GM21619 (cell line): ENCODE results near the gene RNASE7.
"Not testable (repeated sequence)": the region's sequence is repeated elsewhere in the genome, so short reads cannot be mapped to it uniquely, and the experiment has no call there.

Source experiments
- ATAC-seq: cut with Tn5 transposase; IDR thresholded peaks from one replicate; pipeline ENCODE4 v1.9.1; 2021; ENCODE audit not compliant: unreplicated experiment

RNASE7 gene

DNA sequence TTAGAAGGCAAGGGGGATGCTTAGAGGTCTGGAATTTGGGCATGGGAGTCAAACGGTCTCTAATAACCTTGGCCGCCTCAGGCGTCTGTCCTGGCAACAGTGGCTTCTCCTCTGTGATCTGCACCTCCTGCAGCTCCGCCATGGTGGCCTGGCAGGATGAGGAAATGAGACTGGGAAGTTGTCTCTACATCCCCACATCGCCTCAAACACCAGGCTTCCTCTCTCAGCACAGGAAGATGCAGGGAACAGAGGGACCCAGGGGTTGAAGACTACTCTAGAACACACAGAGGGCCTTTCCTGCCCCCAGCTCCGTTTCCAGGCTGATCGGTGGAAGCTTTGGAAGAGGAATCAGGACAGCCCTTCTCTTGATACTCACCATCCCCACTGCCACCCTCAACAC is 19.0 kb upstream of the RNASE7 start:
- no peak for ATAC-seq

DNA sequence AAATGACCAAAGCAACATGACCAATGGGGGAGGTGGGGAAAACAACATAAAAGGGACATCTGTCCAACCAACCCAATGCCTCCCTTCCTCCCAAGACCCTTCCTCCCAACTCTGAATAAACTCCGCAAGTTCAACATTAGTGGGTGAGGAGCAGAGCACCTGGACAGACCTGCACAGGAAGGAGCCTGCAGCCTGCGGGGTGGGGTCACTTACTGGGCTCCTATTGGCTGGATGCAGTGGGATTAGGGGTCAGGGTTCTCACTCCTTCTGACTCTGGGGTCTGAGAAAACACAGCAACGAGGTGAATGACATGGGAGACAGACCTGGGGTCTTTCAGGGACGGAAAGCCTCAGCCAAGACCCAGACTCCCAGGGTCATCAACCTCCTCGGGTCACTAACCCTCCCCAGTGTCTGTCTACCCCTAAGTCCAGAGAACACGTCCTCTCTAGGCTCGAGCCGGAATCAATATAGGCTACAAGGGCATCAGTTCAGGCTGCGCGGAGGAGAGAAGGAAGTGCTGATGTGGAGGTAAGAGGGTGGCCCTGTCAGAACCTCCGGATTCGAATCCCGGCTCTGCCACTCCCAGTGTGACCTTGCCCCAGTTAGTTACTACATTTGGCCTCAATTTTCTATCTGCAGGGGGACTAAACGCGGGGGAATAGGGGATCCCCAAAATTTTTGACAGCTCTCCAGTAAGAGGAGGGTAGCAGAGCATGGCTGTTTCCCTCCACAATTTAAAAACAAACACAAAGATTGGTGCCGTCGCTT is 18.2 kb upstream of the RNASE7 start:
- ATAC-seq = no peak

DNA sequence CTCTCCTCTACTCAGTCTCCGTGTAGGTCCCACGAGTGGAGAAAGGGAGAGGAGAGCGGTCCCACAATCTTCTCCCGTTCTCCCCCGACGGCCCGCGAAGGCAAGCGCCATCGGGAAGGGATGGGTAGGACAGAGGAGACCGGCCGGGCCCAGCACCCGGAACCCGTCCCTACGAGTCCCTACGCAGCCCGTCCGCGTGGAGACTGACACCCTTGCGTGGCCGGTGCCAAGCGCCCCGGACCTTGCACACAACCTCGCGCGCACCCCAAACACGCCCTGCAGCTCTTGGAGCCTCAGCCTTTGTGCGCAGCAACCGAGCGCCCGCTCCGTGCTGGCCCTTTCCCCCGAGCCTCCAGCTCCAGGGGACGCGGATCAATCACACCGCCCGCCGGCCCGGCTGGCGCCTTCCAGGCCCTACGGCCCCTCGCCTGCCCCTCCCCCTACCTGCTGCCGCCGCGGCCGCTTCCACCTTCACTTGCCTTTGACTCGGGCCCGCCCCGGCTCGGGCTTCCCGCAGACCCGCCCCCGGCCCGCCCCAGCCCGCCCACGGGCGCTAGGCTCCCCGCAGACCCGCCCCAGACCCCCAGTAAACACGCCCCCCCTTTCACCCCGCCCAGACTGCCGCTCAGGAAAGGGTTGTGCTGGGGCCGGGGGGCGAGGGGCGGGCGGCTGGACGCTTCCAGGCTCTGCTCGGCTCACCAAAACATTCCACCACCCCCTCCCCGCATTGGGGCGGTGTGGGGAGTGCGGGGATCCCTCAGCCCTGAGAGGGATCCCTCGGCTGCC is 17.4 kb upstream of the RNASE7 start, which contains the start of gene NDRG2:
Gene NDRG2, minus strand, starts transcription at position 477 of the 786 bp plus-strand sequence. CDS start 1,746 bp downstream, outside the sequence.
- ATAC-seq = no peak

DNA sequence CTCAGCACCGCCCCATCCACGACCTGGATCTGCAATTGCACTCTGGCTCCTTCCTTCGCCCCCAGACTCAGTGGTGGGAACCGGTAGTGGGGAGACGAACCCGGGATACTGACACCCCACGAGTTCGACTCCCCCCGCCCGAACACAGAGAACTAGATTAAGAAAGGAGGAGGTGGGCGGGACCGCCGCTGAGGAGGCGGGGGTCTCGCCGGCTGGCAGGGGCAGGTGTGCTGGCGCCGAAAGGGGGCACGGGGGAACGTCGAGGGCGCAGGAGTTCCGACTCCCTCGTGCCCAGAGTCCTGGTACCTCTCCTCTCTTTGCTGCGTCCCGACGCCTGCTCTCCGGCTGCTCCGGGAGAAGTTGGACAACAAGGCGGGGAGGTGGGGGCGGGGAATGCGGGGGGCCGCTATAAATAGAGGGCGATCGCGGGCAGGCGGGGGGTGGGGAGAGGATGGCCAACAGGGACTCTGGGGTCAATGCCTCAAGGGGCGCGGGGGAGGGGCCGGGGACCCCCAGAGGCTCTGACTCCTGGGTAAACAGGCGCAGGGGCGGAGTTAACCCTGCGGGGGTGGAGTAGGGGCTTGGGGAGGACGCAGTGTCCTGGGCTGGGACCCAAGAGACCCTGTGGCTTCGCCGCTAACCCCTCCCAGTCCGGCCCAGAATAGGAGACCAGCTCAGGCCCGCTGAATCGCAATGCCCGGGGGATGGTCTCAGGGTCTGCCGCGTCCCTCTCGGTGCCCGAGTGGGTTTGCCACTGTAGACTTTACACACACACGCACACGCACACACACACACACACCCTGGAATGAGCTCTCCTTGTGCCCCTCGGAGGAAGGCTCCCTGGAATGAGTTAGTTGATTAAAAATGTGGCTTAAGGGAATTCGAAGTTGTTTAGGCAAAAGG is 16.5 kb upstream of the RNASE7 start:
- ATAC-seq = no peak

DNA sequence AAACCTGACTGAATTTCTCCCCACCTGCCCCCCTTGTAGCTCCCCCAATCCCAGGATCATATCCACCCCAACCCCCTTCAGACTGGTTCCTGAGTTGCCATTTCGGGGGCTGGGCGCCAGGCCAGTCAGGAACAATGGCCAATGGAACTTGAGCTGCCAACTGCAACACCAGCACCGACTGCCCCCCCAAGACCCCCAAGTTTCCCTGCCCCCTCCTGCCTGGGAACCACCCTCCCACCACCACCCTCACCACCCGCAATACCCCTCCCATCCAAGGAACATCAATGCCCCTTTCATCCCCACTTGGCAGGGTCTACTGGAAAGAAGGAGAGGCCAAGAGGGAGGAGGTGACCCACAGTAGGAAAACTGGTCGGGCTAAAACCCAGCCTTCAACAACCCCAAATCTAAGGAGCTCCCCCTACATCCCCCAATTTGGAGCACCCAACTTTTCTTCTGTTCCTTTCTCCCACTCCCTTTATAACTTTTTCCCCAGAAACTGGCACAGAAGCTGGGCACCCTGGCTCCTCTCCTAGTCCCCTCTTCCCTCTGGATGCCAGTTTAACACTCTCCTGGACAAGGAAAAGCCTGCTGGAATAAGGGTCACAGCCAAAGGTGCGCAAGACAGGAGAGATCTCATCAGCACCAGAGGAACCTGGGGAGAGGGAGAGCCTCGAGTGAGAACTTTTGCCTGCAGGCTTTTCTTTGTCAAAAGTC is 15.7 kb upstream of the RNASE7 start:
- ATAC-seq = no peak

DNA sequence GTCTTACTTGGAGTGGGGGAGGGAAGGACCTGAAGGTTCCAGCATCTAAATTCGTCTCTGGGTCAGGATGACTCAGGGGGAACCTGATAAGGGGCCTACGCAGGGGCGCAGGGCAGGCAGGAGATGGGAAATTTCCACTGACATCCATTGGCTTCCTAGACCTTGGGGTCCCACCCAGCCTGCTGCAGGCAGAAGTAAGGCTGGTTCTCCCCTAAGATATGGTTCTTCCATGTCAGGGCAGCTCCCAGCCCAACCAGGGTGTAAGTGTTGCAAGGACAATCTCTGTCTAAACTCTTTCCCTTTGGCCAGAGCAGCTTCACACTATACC is 15.2 kb upstream of the RNASE7 start:
- no peak for ATAC-seq

DNA sequence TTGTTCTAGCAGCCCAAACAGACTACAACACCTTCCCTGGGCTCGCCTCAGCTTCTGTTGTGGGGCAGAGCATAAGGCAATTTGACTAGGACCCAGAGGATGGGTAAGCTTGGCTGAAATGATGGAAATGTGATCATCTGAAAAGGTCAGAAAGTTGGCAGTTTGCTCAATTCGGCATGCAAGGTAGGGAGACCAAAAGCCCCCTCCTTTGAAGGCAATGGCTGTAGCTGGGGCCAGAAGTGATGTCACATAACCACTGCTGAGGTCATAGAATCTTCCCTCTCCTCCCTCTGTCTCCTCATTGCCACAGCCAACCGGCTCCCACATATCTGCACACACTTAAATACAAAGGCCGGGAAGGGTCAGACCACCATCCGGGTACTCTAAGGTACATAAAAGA is 12.2 kb upstream of the RNASE7 start, which contains the start of gene TPPP2:
Gene TPPP2, plus strand, starts transcription at position 301 of the 400 bp plus-strand sequence. CDS start 365 bp downstream, outside the sequence.
- no peak for ATAC-seq

DNA sequence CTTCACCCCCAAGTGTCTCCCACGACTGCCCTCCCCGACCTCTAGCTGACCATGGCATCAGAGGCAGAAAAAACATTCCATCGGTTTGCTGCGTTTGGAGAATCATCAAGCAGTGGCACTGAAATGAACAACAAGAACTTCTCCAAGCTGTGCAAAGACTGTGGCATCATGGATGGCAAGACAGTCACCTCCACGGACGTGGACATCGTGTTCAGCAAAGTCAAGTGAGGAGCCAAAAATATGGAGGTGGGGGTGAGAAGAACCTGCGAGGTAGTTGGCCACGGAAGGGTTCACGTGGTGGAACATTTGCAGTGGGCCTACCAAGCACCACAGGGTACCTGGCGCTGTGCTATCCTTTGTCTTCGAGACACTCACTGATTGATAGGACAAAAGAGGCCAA is 11.6 kb upstream of the RNASE7 start:
- no peak for ATAC-seq

DNA sequence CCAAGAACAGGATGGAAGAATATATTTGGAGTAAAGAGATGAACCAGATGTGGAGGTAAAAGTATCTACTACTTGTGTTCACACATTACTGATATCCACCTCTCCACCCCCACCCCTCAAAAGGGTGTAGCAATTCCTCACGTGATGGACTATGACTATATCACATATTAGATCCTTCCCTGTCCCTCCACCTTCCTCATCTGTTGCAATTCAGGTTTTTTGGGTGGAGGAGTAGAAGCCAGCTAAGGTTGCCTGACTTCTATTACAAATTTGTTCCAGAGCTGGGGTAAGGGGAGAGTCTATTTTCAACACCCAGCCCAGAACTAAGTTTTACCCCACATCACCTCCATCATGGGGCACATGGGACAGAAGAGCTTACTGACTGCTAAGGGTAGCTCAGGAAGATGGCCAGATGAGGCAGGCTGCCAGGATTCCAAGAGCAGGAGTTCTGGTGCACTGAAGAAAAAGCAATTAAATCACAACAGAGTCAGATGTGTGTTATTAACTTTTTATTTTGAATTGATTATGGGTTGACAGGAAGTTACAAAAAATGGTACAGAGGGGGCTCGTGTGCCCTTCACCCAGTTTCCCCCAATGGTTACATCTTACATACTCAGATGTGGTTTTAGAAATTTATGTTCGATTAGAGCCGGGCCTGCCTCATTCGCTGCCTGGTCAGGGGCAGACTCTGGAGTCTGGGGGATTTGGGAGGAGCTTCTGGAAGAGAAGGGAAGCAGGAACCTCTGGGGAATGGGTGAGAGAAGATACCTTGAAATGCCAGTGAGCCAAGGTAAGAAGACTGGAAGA is 9.6 kb upstream of the RNASE7 start:
- no peak for ATAC-seq

DNA sequence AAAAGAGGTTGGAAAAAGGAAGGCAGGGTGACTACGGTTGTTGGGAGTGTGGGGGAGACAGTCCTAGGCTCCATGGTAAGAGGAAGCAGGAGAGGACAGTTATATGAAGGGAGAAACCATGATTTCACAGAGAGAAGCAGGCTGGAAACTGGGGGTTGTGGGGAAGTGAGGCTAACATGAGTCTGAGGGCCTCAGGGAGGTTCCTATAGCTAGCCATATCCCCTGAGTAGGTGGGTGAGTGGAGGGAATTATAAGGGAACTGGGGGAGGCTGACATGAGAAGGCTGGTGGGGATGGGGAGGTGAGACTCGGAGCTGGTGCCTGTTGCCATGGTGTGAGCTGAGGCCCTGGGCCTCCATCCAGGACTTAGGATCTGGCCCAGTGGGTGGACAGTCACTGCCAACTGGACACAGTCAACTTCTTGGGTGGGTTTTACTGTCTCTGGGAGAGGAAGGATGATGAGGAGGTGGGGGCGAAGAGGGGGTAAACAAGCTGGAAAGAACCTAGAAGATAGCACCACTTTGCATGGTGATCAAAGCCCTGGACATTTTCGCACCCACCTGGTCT is 8.9 kb upstream of the RNASE7 start:
- no peak for ATAC-seq

DNA sequence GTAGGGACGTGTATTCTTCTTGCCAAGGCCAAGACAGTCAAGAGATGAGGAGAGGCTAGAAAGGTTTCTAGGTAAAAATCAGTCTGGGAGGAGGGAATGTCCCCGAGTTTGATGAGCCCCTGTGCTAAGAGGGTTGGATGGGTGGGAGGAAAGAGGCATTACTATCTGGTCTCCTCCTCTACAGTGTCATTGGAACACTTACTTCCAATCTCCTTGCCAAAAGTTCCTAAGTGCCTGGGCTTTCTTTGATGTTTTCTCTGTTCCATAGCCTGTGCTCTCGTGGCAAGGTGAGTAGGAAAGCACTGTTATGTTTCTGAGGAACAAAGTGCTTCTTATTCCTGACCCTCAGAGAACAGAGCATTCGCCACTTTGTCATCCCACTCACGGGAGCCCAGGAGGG is 7.5 kb upstream of the RNASE7 start, which contains the start of gene RNASE13:
Gene RNASE13, minus strand, starts transcription at position 101 of the 400 bp plus-strand sequence. CDS start 519 bp downstream, outside the sequence.
- no peak for ATAC-seq

DNA sequence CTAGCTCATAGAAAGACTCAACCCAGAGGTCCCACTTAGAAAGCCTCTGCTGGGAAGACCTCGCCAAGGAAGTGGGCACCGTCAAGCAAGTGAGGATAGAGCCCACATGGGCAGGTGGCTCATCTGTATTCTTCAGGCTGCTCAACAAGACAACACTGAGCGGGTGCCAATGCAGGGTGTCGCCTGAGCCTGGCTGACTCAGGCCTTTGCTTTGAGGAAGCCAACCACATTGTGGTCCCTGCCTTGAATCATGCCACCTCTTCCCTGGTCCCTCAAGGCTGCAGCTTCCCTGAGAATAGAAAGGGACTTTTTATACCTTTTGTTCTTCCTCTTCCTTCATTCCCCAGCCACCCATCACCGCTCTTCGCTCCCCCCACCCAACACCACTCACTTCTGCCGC is 5.4 kb upstream of the RNASE7 start:
- no peak for ATAC-seq

DNA sequence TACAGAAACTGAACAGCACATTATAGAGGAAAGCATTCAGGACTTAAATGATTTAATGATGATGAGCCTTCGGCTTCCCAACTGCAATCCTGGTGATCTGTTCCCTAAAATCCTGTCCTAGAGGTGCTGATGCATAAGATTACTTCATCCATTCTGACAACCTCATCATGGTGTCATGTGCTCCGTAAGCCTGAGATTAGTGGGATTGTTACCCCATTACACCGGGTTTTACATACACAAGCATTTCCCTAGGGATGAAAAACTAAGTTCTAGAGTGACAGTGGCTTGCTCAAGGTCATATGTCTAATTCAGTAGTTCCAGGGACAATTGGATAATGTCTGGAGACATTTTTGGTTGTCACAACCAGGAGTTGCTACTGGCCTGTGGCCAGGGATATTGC is 5.0 kb upstream of the RNASE7 start:
- ATAC-seq = no peak

DNA sequence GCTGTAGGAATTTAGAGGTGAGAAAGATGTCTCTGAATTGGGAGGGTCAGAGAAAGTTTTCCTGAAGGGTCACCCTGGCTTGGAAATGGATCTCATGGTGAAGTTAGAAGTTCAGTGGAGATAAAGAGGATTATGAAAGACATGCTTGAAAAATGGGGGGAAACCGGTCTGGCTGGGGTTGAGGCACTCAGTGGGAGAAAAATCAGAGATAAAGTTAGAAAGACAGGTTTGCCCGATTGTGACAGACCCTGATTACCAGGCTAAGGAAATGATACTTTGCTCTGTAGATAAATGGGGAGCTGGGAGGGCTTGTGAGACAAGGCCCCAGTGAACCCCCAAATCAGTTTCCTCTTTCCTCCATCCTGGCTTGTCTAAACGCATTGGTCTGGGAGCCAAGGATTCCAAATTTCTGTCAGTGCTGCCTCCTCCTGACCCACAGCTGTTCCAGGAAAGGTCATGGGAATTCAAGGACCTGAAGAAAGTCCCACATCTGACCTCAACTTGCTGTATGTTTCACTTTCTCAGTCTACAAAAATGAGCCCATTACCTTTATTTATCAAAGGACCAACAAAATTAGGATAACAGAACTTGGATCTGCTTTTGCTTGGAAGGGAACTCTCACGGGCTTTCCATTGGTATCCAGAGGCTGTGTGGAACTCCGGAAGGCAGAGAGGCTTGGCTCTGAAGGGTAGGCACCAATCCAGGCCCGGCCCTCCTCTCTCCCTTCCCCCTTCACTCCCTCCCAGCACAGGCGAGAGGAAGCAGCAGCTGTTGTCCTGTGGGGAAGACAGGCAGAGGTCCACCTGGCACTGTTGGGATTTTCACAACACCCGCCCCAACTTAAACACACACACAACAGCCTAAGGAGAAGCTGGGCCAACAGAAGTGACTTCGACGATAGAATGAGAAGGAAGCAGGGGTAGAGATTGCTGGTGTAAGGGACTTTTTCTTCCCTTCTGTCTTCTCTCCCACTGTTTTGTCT is 3.4 kb upstream of the RNASE7 start:
- no peak for ATAC-seq

DNA sequence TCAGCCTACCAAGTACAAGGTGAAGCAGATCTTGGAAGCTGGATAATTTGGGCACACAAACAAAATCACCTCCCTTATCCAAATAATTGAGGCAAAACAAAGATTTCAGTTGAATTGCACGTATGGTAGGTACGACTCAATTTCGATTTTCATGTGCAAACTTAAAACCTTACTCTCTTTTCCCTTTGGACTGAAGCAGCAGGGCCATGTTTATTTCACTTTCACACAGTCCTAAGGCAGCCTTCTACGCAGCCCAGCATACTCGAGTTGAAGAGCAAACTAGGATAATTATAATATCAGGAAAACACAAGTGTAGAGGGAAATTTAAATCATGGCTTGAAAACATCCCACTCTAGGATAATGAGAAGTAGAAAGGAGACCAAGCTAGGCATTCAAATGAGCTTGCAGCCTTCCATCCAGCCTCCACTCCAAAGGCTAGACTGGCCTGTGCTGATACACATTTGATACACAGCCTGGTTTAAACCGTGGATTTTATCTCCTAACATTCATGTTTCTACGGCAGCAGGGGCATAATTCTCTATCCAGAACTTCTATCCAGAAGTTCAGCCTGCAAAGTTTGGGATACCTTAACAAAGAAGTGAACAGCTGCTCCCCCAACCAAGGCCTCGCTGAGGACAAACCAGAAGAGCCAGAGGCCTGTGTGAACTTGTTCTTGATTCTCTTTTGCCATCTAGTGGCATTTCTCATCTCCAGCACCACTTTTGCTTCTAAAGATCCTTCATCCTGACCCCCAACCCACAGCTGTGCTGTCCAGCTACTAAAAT is 2.4 kb upstream of the RNASE7 start:
- ATAC-seq = no peak

DNA sequence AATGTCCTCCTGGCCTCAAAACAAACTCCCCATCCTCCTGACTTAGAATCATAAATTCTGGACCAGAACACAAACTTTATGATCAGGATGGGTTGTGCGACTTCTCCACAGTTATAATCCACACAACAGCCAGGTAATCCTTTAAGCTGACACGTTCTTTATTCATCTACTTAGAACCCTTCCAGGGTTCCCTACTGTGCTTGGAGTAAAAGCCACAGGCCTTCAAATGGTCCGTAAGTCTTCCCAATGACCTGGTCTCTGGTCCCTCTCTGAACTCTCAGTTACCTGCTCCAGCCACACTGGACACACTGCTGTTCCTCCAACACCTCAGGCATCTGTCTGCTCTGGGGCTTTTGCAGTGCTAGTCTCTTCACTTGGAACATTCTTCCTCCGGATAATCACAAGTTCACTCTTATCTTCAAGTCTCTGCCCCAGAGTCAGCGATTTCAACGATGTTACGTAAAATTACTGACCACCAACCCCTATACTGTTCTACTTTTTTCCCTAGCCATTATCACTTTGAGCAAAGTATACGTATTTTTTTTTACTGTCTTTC is 1.7 kb upstream of the RNASE7 start:
- no peak for ATAC-seq

DNA sequence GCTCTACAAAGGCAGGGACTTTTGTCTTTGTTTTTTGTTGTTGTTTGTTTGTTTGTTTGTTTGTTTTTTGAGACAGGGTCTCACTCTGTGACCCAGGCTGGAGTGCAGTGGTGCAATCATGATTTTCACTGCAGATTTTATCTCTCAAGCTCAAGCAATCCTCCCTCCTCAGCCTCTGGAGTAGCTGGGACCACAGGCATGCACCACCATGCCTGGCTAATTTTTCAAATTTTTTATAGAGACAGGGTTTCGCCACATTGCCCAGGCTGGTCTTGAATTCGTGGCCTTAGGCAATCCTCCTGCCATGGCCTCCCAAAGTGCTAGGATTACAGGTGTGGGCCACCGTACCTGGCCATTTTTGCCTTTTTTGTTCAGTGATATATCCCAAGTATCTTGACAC is 1.2 kb upstream of the RNASE7 start:
- not testable (repeated sequence) for ATAC-seq
